ENCODE data around the gene PPOX.

GRCh38 chr1:161117759-161118581 lies 48.3 kb upstream of the PPOX start, which contains the start of the genes NIT1 and PFDN2:
- TF ChIP-seq CTCF (IDR thresholded peaks at IDR 0.05), result peak in 2 of 6 experiments; percentile 21 to 23
- TF ChIP-seq POLR2AphosphoS5 (IDR thresholded peaks at IDR 0.05), result peak; percentile 97 to 99
- peak; percentile 53 to 93 (median 84) for TF ChIP-seq POLR2A (IDR thresholded peaks at IDR 0.05)
- peak in 1 of 4 donors; percentile 33 for TF ChIP-seq EP300 (IDR thresholded peaks at IDR 0.05)

Measured in upper lobe of left lung (tissue), 4 donors.